Measurements from ENCODE around the gene GUCA2A.

Gene GUCA2A

GRCh38 chr1:42165511-42166210 lies 1.1 kb upstream of the GUCA2A start:
- H4K20me1 ChIP-seq = no peaks in the 10 kb centered on the region; a peak in 1 of 22 replicates
- H3K4me2 ChIP-seq = no peak overlapping the region
- no peak overlapping the region for H3K4me3 ChIP-seq
- no peaks in the 10 kb centered on the region for H3K27me3 ChIP-seq
- peaks cover 0 to 28% (median 10%) of the 10 kb centered on the region in 10 experiments; a peak in 14 of 20 replicates for H3K4me1 ChIP-seq
- peaks cover 7 to 13% (median 10%) of the 10 kb centered on the region in 11 experiments for H3K9me3 ChIP-seq (replicated peaks in 1 of 11)
- no peak overlapping the region for H3K9ac ChIP-seq
- no peaks in the 10 kb centered on the region for H3K36me3 ChIP-seq
- no peak overlapping the region for H3K27ac ChIP-seq
- no peak for TF ChIP-seq Cebpa-rat (IDR thresholded peaks at IDR 0.05)

DNA sequence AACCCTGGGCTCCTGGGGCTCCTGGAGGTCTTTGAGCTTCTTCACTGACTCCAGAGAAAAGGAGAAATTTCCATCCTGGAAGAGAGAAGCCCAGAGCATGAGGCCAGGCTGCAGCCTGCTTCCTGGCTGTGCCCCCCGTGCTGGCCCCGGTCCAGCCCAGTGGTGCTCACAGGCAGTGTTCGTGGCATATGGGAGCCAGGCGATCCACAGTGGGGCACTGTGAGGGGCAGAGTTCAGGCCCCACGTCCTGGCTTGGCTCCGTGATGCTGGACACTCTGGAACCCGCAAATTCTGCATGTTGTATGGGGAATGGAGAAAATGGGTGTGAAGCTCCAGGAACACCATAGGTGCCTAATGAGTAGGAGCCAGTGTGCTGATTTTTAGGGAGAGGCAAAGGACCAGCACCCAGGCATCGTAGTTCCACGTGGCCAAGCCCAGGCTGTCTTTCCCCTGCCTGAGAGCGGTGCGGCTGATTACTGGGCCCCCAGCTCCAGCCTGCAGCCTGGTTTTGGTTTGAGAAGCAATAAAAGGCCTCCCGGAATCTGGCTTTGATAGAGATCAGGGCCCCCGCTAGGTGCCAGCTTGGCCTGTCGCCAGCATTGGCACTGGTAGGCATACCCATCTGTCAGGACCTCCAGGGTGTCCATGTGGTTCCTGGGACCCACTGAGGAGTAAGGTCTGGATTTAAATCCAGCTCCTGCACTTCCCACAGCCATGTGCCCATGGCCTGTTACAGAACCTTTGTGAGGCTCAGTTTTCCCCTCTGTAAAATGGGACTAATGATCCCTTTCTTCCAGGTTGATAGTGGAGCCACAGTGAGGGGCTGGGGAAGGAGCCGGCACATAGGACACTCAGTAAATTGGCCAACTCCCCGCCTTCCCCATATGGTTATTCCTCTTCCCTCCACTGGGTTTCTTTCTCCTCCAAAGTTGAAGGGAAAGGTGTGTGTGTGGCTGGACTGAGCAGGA lies 725 bp downstream of the GUCA2A start:
- H3K27me3 ChIP-seq = no peaks in the 10 kb centered on the region
- H3K4me3 ChIP-seq = no peak overlapping the region
- TF ChIP-seq Cebpa-rat (IDR thresholded peaks at IDR 0.05) = no peak
- no peaks in the 10 kb centered on the region for H4K20me1 ChIP-seq
- H3K9me3 ChIP-seq (replicated peaks in 1 of 11) = peaks cover 12 to 17% (median 15%) of the 10 kb centered on the region in 11 experiments
- H3K27ac ChIP-seq = no peak overlapping the region
- no peak overlapping the region for H3K9ac ChIP-seq
- no peaks in the 10 kb centered on the region for H3K36me3 ChIP-seq
- H3K4me2 ChIP-seq = no peak overlapping the region
- H3K4me1 ChIP-seq = peaks cover 0 to 27% (median 9%) of the 10 kb centered on the region in 10 experiments; a peak in 12 of 20 replicates

- no peak overlapping the region for H3K4me2 ChIP-seq
- no peak overlapping the region for H3K4me3 ChIP-seq
- H3K27ac ChIP-seq = no peak overlapping the region
- no peaks in the 10 kb centered on the region for H3K36me3 ChIP-seq
- peaks cover 12 to 17% (median 15%) of the 10 kb centered on the region in 11 experiments for H3K9me3 ChIP-seq (replicated peaks in 1 of 11)
- no peaks in the 10 kb centered on the region for H4K20me1 ChIP-seq
- no peak for TF ChIP-seq Cebpa-rat (IDR thresholded peaks at IDR 0.05)
- no peak overlapping the region for H3K9ac ChIP-seq
- peaks cover 0 to 21% (median 7%) of the 10 kb centered on the region in 10 experiments; a peak in 12 of 20 replicates for H3K4me1 ChIP-seq
- no peaks in the 10 kb centered on the region for H3K27me3 ChIP-seq
Measured at GRCh38 chr1:42163114-42163513, 1.4 kb downstream of the GUCA2A start.

DNA sequence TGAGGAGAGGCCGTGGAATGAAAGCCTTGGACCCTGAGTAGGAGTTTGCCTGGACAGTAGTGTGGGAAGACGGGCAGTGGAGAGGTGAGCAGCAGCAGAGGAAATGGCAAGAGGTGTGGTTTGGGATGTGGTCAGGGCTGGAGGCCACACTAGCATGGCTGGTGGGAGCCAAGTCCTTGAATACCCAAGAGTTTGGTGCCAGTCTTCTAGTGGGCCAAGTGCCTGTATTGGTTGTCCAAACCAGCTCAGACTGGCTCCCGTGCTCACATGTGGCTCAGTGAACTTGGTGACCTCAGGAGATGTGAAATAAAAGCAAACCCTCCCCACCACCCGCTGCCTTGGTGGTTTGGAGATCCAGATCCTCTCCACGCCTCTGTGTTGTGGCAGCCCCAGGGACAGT lies 2.4 kb downstream of the GUCA2A start:
- Histone ChIP-seq H3K4me2 (peak overlapping the region in 3 of 11 experiments; percentile 2 to 21 (median 15); a peak in 2 of 22 replicates), H3K36me3 (no peaks in the 10 kb centered on the region), H3K4me1 (peaks cover 0 to 18% (median 7%) of the 10 kb centered on the region in 10 experiments; a peak in 9 of 20 replicates), H3K4me3 (no peak overlapping the region), H3K27ac (no peak overlapping the region), H3K27me3 (no peaks in the 10 kb centered on the region), H3K9me3 (replicated peaks in 1 of 11) (peaks cover 12 to 17% (median 15%) of the 10 kb centered on the region in 11 experiments), H3K9ac (no peak overlapping the region), H4K20me1 (no peaks in the 10 kb centered on the region)
- no peak for TF ChIP-seq Cebpa-rat (IDR thresholded peaks at IDR 0.05)

DNA sequence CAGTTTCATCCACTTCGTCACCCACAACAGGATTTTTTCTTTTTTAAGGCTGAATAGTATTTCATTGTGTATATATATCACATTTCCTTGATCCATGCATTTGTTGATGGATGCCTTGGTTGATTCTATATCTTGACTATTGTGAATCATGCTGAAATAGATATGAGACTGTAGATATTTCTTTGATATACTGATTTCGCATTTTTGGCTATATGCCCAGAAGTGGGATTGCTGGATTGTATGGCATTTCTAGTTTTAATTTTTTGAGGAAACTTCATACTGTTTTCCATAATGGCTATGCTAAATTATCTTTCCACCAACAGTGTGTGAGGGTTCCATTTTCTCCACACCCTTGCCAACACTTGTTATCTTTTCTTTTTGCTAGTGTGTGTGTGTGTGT lies 6.4 kb downstream of the GUCA2A start:
- Histone ChIP-seq H3K9ac (no peak overlapping the region), H3K27ac (no peak overlapping the region), H4K20me1 (no peaks in the 10 kb centered on the region), H3K4me1 (peaks cover 0 to 12% (median 0%) of the 10 kb centered on the region in 10 experiments; a peak in 7 of 20 replicates), H3K4me3 (no peak overlapping the region), H3K9me3 (replicated peaks in 1 of 11) (peaks cover 12 to 17% (median 15%) of the 10 kb centered on the region in 11 experiments), H3K4me2 (no peak overlapping the region), H3K36me3 (no peaks in the 10 kb centered on the region), H3K27me3 (no peaks in the 10 kb centered on the region)
- no peak for TF ChIP-seq Cebpa-rat (IDR thresholded peaks at IDR 0.05)

DNA sequence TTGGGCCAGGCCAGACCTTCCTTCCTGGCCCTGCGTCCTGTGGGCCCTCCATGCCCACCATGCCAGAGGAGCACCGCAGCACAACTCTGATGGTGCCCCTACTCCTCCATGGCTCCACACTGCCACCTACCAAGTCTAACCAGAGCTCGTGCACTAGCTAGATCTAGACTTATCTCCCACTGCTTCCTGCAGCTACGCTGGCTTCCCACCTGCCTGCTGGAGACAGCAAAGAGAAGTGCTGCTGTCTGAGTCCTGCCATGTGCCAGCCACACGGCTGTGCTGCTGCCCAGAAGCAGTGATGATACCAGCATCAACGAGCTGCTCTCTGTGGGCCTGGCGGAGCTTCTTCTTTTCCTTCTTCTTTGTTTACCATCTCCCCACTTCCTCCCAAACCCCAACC lies 6.9 kb downstream of the GUCA2A start:
- H3K36me3 ChIP-seq = no peaks in the 10 kb centered on the region
- no peaks in the 10 kb centered on the region for H3K27me3 ChIP-seq
- H3K4me2 ChIP-seq = no peak overlapping the region
- peaks cover 12 to 17% (median 15%) of the 10 kb centered on the region in 11 experiments for H3K9me3 ChIP-seq (replicated peaks in 1 of 11)
- no peaks in the 10 kb centered on the region for H4K20me1 ChIP-seq
- H3K27ac ChIP-seq = no peak overlapping the region
- H3K4me3 ChIP-seq = no peak overlapping the region
- H3K4me1 ChIP-seq = peaks cover 0 to 12% (median 0%) of the 10 kb centered on the region in 10 experiments; a peak in 7 of 20 replicates
- TF ChIP-seq Cebpa-rat (IDR thresholded peaks at IDR 0.05) = no peak
- no peak overlapping the region for H3K9ac ChIP-seq

DNA sequence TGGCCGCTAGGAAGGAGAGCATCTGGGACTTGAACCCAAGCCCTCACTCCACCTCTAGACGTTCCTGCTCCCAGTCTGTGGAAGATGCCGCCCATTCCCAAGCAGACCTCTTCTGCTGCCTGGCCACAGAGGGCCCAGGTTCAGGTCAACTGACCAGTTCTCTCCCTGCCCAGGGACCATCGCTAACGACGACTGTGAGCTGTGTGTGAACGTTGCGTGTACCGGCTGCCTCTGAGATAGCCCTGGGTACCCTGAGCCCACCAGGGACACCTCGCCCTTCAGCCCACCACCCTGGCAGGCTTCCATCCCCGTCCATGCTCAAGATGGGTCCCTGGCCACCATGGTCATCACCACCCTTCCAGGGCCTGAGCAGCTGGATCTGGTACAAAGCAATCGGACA lies 9.2 kb downstream of the GUCA2A start:
- Histone ChIP-seq H3K36me3 (no peaks in the 10 kb centered on the region), H3K4me3 (no peak overlapping the region), H3K27me3 (no peaks in the 10 kb centered on the region), H3K4me1 (0 out of 20 replicates have a peak, but pooled peaks cover 0 to 4% (median 0%) of the 10 kb centered on the region in 10 experiments), H3K27ac (no peak overlapping the region), H3K9me3 (replicated peaks in 1 of 11) (peaks cover 1 to 5% (median 2%) of the 10 kb centered on the region in 11 experiments; a peak in 19 of 22 replicates), H3K9ac (no peak overlapping the region), H4K20me1 (no peaks in the 10 kb centered on the region), H3K4me2 (no peak overlapping the region)
- TF ChIP-seq Cebpa-rat (IDR thresholded peaks at IDR 0.05) = no peak

DNA sequence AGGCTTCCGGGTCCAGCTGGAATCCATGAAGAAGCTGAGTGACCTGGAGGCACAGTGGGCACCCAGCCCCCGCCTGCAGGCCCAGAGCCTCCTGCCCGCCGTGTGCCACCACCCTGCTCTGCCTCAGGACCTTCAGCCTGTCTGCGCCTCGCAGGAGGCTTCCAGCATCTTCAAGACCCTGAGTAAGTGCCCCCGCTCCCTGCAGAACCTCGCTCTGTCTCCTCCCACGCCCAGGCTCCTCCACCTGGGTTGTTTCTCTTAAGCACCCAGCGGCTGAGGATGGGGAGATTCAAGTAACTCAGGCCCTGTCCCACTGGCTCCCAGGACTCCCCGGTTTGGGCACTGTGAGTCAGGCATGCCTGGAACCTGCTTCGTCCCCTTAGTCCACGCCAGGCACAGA lies 9.9 kb downstream of the GUCA2A start:
- no peaks in the 10 kb centered on the region for H4K20me1 ChIP-seq
- H3K27ac ChIP-seq = no peak overlapping the region
- no peak for TF ChIP-seq Cebpa-rat (IDR thresholded peaks at IDR 0.05)
- no peak overlapping the region for H3K4me3 ChIP-seq
- no peaks in the 10 kb centered on the region for H3K36me3 ChIP-seq
- peaks cover 0 to 8% (median 0%) of the 10 kb centered on the region in 10 experiments; a peak in 2 of 20 replicates for H3K4me1 ChIP-seq
- no peak overlapping the region for H3K4me2 ChIP-seq
- no peaks in the 10 kb centered on the region for H3K27me3 ChIP-seq
- H3K9ac ChIP-seq = no peak overlapping the region
- 0 out of 22 replicates have a peak, but pooled peaks cover 0 to 3% (median 0%) of the 10 kb centered on the region in 11 experiments for H3K9me3 ChIP-seq (replicated peaks in 1 of 11)

- no peak overlapping the region for H3K4me2 ChIP-seq
- H3K4me3 ChIP-seq = no peak overlapping the region
- no peaks in the 10 kb centered on the region for H3K36me3 ChIP-seq
- H4K20me1 ChIP-seq = no peaks in the 10 kb centered on the region
- H3K27me3 ChIP-seq = no peaks in the 10 kb centered on the region
- no peaks in the 10 kb centered on the region for H3K9me3 ChIP-seq (replicated peaks in 1 of 11)
- H3K9ac ChIP-seq = no peak overlapping the region
- peaks cover 0 to 13% (median 0%) of the 10 kb centered on the region in 10 experiments; a peak in 2 of 20 replicates for H3K4me1 ChIP-seq
- H3K27ac ChIP-seq = no peak overlapping the region
- no peak for TF ChIP-seq Cebpa-rat (IDR thresholded peaks at IDR 0.05)
Measured at GRCh38 chr1:42153624-42154023, 10.9 kb downstream of the GUCA2A start.

Measured in BLaER1 treated with 17β-estradiol and CSF1 and Interleukin-3, amounts not matched to agents 10 nM and 100 nM (cell line).